ENCODE results near the gene SLC2A10.
A peak's percentile ranks its signal among the peaks of the same experiment; 100 is the strongest.

The SLC2A10 gene

DNA sequence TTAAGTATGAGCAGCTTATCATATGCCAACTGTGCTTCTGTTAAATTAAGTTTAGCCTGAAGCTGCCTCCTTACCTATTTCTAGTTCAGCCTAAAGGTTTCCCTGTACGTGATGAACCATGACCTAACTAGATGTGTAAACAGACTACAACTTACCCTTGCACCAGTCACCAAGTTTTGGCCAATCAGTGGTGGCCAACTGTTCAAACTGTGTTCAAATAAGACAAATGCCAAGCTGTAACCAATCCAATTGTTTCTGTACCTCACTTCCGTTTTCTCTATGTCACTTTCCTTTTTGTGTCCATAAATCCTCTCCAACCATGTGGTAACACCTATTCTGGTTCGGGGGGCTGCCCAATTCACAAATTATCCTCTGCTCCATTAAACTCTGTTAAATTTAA is 6.0 kb upstream of the SLC2A10 start:
- no peak for DNase-seq (ENCODE audit: low read depth, low spot score)

DNA sequence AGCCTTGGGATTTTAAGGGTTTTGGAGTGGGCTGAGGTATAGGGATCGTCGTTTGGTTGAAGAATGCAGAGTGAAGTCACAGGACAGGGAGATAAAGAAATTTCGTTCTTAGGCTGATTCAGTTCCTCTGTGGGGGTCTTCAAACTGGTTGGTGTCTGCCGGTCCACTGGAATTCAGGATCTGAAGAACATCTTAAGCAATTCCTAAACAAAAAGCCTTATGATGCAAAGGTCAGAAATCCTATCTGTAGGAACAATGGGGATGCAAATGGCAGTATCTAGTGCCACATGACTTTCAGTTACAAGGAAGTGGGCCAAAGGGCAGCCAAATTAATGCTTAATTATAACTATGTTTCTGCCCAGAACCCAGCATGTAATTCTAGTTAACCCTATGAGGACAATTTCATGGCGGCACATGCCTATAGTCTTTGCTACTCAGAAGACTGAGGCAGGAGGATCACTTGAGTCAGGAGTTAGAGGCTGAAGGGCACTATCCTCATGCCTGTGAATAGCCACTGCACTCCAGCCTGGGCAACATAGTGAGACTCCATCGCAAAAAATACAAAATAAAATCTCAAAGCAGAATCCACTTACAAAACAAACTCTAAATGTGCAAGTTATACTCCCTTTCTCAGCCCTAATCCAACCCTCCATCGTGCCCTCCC is 4.6 kb upstream of the SLC2A10 start:
- no peak for DNase-seq (ENCODE audit: low read depth, low spot score)

DNA sequence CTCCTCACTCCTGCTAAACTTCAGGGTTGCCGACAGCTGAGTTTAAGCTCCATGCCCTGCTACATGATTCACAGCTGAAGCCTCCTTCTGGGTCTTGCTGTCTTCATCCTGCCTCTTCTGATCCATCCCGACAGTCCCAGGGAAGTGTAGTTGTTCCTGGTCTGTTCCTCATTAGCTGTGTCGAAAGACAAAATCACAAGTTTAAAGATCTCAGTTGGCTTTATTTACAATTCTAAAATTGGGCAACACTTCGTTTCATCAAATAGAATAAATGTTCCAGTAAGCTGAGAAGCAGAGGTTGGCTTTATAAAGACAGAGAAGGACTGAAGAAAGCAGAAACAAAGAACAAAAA is 4.1 kb upstream of the SLC2A10 start:
- DNase-seq (ENCODE audit: low read depth, low spot score): no peak

- no peak for DNase-seq (ENCODE audit: low read depth, low spot score)
Measured at GRCh38 chr20:46706242-46706641, 3.2 kb upstream of the SLC2A10 start.

DNA sequence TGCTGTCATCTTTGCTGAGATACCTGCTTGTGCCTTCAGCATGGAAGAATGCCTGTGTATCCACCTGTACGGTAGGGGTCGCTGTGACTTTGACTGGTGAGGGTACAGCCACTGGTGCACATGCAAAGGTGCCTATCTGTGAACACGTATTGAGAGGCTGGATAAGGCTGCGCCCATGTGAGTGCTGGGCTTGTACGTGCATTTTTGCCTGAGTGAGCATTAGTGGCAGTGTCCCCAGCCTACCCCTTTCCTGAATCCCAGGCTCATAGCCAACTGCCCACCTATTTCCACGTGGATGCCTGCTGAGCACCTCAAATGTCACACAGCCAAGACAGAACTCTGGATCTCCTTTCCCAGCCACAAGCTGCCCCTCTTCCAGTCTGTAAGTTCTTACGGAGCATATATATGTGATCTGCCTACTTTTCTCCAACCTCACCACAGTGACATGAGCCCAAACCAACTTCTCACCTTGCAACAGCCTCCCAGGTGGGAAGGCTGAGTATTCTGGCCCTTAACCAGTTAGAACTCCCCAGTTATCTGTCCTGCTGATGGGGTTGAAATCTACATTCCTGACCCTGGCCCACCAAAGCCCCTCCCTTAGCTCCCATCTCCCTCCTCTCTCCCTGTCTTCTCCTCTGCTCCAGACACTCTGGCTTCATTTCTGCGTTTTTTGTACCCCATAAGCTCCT is 1.1 kb upstream of the SLC2A10 start:
- DNase-seq (ENCODE audit: low read depth, low spot score): no peak

DNA sequence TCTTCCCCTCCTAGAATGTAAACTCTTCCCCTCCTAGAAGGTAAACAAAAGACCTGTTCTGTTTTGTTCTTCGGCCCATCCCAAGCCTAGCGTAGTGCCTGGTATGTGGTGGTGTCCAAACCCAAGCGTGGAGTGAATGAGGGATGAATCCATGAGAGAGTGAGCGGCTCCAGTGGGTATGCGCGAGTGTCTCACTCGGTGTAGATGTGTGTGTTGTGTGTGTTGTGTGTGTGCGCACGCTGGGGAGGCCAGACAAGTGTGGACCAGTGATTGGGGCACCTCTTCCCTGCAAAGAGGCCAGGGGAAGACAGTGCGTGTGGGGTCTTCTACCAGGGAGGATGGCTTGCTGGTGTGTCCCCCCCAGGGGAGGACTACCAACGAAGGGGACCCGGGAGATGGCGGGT is 392 bp upstream of the SLC2A10 start:
- DNase-seq (ENCODE audit: low read depth, low spot score): peak; percentile 27

GRCh38 chr20:46710153-46710913 is 884 bp downstream of the SLC2A10 start:
- DNase-seq (ENCODE audit: low read depth, low spot score): no peak

GRCh38 chr20:46712056-46712636 is 2.7 kb downstream of the SLC2A10 start:
- DNase-seq (ENCODE audit: low read depth, low spot score): no peak

GRCh38 chr20:46713957-46714834 is 4.7 kb downstream of the SLC2A10 start:
- DNase-seq (ENCODE audit: low read depth, low spot score): no peak

- DNase-seq (ENCODE audit: low read depth, low spot score): peak; percentile 85
Measured at GRCh38 chr20:46715292-46715756, 5.9 kb downstream of the SLC2A10 start.

DNA sequence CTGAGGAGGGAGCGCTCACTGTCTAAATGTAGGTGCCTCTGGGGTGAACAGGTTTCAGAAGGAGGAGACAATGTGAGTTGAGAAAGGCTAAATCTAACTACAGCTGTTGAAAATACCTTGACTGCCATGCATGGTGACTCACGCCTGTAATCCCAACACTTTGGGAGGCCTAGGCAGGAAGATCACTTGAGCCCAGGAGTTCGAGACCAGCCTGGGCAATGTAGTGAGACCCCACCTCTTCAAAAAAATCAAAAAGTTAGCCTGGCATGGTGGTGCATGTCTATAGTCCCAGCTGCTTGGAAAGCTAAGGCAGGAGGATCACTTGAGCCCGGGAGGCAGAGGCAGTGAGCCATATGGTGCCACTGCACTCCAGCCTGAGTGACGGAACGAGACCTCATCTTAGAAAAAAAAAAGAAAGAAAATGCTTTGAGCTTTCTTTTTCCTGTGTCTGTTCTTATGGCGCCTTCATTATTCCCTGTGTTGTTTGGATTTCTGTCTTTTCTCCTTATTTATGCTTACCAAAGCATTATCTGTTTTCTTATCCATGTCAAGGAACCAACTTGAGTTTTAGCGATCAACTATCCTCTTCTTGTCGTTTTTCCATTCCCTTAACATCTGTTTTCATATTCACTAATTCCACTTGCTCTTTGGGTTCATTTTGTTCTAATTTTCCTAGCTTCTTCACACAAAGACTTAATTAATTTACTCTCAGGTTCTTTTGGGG is 8.5 kb downstream of the SLC2A10 start:
- no peak for DNase-seq (ENCODE audit: low read depth, low spot score)

- no peak for DNase-seq (ENCODE audit: low read depth, low spot score)
Measured at GRCh38 chr20:46720019-46720418, 10.6 kb downstream of the SLC2A10 start.

DNA sequence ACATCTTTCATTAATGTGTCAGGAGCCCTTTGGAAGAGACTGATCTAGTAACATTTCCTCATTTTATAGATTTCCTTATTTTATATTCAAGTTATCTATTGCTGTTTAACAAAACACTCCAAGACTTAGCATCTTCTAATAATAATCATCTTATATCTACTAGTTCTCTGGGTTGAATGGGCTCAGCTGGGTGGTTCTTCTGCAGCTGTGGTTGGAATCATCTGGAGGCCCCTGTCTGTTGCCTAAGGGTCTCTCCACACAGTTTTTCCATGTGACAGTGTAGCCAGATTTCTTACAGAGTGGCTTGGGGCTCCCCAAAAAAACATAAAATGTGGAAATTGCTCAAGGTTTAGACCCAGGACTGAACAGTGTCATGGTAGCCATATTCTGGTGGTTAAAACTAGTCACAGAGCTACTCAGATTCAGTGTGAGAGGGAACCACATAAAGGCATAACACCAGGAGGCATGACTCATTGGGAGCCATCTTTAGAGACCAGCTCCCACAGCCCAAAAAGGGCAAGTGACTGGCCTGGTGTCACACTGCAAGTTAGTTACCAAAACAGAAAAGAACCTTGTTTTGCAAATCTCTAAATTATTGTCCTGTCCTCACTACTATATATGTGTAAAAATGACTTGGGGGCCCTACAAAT is 11.5 kb downstream of the SLC2A10 start:
- DNase-seq (ENCODE audit: low read depth, low spot score): no peak

GRCh38 chr20:46721476-46721875 is 12.0 kb downstream of the SLC2A10 start:
- no peak for DNase-seq (ENCODE audit: low read depth, low spot score)

GRCh38 chr20:46722450-46722849 is 13.0 kb downstream of the SLC2A10 start:
- DNase-seq (ENCODE audit: low read depth, low spot score): no peak

- no peak for DNase-seq (ENCODE audit: low read depth, low spot score)
Measured at GRCh38 chr20:46723039-46723438, 13.6 kb downstream of the SLC2A10 start.

DNA sequence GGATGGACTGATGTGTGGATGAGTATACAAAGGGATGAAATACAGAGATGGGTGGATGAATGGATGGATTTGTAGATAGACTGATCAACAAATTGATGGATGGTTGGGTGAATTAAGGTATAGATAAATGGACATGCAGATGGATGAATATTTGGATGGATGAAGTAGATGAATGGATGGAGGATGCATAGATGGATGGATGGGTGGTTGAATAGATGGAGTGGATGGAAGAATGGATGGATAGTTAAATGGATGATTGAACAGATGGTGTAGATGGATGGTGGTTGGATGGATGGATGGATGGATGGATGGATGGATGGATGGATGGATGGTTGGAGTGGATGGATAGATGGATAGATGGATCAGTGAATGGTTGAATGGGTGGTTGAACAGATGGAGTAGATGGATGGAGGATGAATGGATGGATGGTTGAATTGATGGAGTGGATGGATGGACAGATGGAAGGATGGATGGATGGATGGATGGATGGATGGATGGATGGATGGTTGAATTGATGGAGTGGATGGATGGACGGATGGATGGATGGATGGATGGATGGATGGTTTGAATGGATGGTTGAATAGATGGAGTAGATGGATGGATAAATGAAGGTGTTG is 15.0 kb downstream of the SLC2A10 start:
- no peak for DNase-seq (ENCODE audit: low read depth, low spot score)

DNA sequence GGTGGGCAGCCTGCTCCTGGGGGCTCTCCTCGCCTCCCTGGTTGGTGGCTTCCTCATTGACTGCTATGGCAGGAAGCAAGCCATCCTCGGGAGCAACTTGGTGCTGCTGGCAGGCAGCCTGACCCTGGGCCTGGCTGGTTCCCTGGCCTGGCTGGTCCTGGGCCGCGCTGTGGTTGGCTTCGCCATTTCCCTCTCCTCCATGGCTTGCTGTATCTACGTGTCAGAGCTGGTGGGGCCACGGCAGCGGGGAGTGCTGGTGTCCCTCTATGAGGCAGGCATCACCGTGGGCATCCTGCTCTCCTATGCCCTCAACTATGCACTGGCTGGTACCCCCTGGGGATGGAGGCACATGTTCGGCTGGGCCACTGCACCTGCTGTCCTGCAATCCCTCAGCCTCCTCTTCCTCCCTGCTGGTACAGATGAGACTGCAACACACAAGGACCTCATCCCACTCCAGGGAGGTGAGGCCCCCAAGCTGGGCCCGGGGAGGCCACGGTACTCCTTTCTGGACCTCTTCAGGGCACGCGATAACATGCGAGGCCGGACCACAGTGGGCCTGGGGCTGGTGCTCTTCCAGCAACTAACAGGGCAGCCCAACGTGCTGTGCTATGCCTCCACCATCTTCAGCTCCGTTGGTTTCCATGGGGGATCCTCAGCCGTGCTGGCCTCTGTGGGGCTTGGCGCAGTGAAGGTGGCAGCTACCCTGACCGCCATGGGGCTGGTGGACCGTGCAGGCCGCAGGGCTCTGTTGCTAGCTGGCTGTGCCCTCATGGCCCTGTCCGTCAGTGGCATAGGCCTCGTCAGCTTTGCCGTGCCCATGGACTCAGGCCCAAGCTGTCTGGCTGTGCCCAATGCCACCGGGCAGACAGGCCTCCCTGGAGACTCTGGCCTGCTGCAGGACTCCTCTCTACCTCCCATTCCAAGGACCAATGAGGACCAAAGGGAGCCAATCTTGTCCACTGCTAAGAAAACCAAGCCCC is 16.0 kb downstream of the SLC2A10 start:
- DNase-seq (ENCODE audit: low read depth, low spot score): no peak

GRCh38 chr20:46731770-46732169 is 22.3 kb downstream of the SLC2A10 start:
- no peak for DNase-seq (ENCODE audit: low read depth, low spot score)

Data from ELF-1 (cell line).